ENCODE results near the gene MASP2.
"Not testable (repeated sequence)": the region's sequence is repeated elsewhere in the genome, so short reads cannot be mapped to it uniquely, and the experiment has no call there.

MASP2 gene

GRCh38 chr1:11046625-11047365, at the start of gene MASP2:
MASP2 (minus strand) TSS chr1:11047239; CDS start chr1:11047207, 32 bp downstream.
- no peak for DNase-seq (ENCODE audit: low spot score)

DNA sequence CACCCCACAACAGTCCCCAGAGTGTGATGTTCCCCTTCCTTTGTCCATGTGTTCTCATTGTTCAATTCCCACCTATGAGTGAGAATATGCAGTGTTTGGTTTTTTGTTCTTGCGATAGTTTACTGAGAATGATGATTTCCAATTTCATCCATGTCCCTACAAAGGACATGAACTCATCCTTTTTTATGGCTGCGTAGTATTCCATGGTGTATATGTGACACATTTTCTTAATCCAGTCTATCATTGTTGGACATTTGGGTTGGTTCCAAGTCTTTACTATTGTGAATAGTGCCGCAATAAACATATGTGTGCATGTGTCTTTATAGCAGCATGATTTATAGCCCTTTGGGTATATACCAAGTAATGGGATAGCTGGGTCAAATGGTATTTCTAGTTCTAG, 36.7 kb upstream of the MASP2 start:
- not testable (repeated sequence) for DNase-seq (ENCODE audit: low spot score)

- DNase-seq (ENCODE audit: low spot score): no peak
Observed at GRCh38 chr1:11080931-11081330, 33.9 kb upstream of the MASP2 start.

GRCh38 chr1:11078631-11079030, 31.6 kb upstream of the MASP2 start:
- no peak for DNase-seq (ENCODE audit: low spot score)

DNA sequence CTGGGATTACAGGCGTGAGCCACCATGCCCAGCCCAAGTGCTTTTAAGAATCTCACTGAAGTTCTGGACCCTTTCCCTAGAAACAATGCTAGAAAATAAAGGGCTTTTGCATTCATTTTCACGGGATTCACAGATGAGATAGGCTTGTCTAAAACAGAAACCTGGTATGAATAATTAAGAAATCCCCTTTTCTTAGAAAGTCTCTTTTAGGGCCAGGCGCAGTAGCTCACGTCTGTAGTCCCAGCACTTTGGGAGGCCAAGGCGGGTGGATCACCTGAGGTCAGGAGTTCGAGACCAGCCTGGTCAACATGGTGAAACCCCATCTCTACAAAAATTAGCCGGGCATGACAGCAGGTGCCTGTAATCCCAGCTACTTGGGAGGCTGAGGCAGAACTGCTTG, 26.4 kb upstream of the MASP2 start:
- not testable (repeated sequence) for DNase-seq (ENCODE audit: low spot score)

DNA sequence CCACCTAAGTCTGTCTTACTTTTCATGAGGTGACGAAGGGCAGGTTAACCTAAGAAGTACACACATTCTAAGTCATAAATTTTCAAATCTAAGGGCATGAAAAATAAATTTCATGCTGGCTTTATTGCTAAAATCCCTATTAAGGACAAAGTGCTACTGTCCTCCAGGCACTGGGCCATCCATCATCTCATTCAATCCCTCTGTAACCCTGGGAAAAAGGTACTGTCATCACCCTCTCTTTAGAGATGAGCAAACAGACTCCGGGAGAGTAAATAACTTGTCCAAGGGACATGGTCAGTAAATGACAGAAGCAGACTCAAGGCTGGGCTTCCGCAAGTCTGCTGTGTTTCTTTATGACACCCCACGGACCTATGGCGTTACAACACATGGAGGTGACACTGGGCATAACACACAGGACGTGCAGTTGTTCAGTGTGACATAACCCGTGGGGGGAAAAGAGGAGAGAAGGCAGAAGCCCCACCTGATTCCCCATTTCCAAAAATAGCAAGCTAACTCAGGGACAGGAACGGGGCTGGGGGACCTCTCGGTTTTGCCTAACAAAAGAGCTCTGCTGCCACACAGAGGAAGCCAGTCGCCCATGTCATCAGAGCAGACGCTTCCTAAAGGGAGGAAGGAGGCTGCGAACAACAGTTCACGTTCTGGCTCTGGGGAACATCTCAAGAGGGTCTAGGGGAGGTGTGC, 25.3 kb upstream of the MASP2 start:
- DNase-seq (ENCODE audit: low spot score): no peak

GRCh38 chr1:11071463-11072215, 24.6 kb upstream of the MASP2 start:
- no peak for DNase-seq (ENCODE audit: low spot score)

GRCh38 chr1:11070876-11071275, 23.8 kb upstream of the MASP2 start:
- DNase-seq (ENCODE audit: low spot score): no peak

DNA sequence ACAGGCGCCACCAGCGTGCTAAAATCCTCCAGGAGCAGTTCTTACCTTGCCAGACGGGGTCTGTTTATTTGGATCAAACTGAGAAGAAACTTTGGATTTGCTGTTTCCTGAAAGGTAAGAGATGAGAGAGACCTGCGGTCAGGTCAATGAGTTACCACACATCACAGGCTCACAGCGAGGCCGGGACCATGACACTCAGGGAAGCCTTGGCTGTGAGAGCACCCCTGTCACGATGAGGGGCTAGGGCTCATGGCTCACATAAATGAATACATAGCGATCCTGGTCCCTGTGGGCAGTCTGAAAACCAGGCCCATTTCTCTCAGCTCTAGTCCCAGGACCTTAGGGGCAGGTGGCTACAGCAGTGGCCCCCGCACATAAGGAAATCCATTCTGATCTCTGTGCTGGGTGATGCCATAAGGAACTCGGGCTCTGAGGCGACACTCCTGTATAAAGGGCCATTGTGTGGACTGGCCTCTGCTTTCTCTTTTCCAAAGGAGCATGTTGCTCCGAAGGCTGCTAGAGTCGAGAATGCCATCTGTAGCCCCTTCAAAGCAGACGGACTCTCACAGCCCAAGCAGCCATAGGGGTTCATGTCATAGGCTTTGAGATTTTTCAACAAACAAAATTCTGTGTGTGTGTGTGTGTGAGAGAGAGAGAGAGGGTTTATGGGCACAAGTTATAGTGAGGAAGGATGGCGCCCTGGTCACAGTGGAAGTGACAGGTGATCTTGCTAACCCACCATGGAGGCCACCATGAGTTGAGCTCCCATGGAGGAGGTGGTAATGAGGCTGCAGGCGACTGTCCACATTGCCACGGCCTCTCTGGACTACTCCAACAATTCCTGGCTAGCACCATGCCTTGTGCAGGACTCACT, 21.8 kb upstream of the MASP2 start:
- DNase-seq (ENCODE audit: low spot score): no peak

DNA sequence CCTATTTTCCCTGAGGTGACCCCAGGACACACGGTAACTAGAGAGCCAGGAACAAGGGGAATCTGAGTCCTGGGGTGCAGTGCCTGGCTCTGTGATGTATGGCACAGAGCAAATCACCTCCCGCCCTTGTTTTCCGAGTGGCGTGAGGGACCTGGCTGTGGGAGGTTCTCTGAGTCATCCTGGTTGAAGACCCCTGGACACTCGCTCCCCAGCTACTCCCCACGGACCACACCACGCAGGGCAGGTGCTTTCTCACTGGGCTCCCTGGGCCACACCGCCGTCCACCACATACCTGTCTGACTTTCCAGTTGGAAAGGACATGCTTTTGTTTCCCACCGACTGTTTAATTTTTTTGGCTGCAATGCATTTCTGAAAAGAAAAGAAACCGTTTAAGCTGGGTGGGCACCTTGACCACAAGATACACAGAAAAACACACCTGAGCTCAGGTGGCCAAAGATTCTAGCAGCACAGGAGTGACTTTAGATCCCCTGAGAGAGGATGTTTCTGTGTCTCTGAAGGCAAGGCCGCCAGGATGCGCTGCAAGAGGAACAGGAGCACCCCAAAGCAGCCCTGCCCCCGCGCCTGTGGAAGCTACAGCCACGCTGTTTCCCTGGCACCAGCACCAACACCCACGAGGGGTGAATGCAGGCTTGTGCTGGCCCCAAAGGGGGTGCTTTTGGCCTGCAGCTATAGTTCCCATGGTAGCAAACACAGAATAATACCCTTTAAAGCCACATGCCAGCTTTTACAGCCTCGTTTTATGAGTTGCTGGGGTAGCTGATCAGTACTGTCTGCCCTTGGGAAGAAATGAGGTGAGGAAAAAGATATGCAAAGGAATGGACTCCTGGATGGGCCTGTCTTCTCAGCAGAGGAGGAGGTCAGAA, 20.9 kb upstream of the MASP2 start:
- DNase-seq (ENCODE audit: low spot score): no peak

DNA sequence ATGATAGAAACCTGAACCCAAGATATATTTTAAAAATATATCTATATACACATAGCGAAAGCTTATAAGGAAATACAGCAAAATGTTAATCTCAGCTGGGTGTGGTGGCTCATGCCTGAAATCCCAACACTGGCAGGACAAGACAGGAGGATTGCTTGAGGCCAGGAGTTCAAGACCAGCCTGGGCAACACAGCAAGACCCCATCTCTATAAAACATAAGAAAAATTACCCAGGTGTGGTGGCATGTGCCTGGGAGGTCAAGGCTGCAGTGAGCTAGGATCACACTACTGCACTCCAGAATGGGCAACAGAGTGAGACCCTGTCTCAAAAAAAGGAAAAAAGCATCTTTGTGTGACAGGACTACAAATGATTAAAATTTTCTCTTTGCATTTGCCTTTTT, 18.8 kb upstream of the MASP2 start:
- no peak for DNase-seq (ENCODE audit: low spot score)

GRCh38 chr1:11064942-11065341, 17.9 kb upstream of the MASP2 start:
- no peak for DNase-seq (ENCODE audit: low spot score)

GRCh38 chr1:11063937-11064537, 17.0 kb upstream of the MASP2 start:
- DNase-seq (ENCODE audit: low spot score): not testable (repeated sequence)

GRCh38 chr1:11062965-11063401, 15.9 kb upstream of the MASP2 start:
- no peak for DNase-seq (ENCODE audit: low spot score)

GRCh38 chr1:11061652-11062365, 14.8 kb upstream of the MASP2 start:
- no peak for DNase-seq (ENCODE audit: low spot score)

DNA sequence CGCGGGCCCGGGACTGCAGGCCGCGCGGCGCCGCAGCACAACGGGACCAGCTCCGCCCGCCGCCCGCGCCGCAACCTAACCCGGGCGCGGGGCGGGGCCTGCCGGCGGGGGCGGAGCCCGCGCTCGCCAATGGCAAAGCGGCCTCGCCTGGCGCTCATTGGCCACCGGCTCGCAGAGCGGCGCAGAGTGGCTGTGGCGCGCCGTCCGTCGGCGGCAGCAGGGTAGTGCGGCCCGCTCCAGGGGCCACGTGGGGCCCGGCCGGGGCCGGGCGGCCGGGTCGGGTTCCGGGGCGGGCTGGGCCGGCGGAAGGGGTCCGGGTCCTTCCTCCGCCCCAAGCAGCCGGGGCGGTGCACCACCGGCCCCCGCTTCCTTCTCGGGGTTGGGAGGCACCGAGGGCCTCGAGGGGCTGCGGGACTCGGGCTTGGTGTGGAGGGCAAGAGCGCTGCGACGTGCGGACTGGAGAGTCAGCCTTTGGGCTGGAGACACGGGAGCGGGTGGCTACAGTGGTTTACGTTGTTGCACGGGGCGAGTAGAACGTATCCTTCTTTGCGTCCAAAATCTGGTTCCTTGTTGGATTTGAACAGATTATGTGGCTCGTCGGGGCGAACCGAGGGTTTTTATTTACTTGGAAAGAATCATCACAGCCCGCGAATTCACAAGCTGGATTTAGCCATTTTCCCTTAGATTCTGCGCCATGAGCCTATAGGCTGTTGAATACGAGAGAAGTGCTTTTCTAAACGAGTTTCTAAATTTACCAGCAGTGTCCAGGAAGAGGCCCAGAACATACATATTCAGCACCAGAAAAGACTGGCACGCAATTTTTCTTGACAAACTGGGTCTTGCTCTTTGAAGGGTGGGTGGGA, 13.2 kb upstream of the MASP2 start, which contains the start of gene SRM:
TSS of gene SRM (minus strand) at position 51 of the 863 bp plus-strand sequence. CDS start 75 bp downstream, outside the sequence.
- DNase-seq (ENCODE audit: low spot score): peak; percentile 97

- DNase-seq (ENCODE audit: low spot score): peak; percentile 52
Observed at GRCh38 chr1:11059155-11059967, 12.3 kb upstream of the MASP2 start.
